Dedifferentiated amniotic fluid mesenchymal stem cell (primary cell): ENCODE measurements around the gene A1CF.
A peak's percentile ranks its signal among the peaks of the same experiment; 100 is the strongest.
"Not testable (repeated sequence)": the region's sequence is repeated elsewhere in the genome, so short reads cannot be mapped to it uniquely, and the experiment has no call there.

Experiments used
- DNase-seq: peaks from one replicate; pipeline ENCODE4 v3.0.0-alpha.2; 2016; ENCODE audit errors: extremely low spot score

Gene A1CF, protein sequence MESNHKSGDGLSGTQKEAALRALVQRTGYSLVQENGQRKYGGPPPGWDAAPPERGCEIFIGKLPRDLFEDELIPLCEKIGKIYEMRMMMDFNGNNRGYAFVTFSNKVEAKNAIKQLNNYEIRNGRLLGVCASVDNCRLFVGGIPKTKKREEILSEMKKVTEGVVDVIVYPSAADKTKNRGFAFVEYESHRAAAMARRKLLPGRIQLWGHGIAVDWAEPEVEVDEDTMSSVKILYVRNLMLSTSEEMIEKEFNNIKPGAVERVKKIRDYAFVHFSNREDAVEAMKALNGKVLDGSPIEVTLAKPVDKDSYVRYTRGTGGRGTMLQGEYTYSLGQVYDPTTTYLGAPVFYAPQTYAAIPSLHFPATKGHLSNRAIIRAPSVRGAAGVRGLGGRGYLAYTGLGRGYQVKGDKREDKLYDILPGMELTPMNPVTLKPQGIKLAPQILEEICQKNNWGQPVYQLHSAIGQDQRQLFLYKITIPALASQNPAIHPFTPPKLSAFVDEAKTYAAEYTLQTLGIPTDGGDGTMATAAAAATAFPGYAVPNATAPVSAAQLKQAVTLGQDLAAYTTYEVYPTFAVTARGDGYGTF

DNA sequence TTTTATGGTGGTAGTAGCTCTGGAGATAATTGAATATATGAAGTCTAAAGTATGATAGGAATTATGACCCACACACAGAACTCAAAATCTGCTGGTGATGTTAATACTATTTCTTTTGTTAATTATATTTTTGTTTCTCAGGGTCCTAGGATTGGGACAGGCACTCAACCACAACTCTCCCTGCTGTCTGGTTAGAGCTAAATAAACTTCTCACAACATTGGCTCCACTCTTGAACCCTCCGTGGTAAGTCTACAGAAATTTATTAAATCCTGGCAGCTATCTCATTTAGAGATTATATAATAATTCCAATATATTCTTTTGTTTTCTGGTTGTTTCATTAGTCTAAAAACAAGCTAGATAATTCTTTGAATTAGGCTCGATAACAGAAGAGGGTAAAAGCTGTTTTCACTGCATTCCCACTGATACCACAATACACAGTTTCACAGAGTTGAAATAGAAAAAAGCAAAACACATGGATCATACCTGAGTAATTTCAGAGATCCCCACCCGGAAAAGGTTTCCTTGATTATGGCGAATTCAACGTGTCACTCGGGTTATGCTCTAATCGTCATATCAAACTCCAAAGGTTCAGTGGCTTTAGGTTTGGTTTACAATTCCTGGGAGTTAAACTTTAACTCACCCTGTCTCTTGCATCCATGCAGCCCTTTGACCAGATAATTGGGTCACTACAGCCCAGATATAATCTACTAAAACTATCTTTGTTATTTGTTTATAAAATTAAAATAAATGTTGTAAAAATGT lies at the start of gene A1CF:
Gene A1CF (minus strand): TSS at position 531 of the 763 bp plus-strand sequence. CDS start 25,687 bp downstream, outside the sequence.
- DNase-seq: no peak

DNA sequence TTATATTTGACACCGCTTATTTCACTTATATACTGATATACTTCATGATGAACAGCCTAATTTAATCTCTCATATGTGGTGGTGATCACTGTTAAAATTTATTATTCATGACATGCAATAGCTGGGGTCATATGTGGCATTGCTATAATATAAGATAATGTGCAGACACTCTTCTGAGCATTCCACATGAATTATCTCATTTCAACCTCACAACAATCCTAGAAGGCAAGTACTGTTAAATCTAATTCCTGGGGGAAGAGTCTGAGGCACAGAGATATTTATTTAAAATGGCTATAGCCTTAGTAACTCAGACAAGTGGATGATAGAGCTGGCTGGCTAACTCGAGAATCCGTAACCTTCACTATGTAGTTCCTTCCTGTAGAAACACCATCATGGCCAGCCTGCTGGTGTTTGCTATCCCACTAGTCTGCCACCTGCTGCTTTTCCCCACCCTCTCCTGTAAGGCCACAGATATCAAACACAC lies 46.6 kb upstream of the A1CF start:
- no peak for DNase-seq

DNA sequence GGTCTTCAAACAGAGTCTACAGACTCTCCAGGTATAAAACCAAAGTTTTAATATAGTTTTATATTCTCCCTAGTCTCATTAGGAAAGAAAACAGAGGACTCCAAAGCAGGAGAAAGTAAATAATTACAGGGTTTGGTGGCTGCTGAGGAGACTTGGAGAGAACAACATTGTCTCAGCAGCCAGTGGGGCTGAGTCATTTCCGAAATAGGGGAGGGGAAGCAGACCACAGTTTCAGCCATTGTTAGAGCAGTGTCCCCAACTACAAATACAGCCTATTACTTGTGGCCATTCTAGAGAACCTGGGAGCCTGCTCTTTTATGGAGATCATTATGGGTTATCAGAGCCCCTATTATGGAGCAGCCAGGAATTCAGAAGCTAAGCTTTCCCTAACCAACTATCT lies 44.2 kb upstream of the A1CF start:
- no peak for DNase-seq

DNA sequence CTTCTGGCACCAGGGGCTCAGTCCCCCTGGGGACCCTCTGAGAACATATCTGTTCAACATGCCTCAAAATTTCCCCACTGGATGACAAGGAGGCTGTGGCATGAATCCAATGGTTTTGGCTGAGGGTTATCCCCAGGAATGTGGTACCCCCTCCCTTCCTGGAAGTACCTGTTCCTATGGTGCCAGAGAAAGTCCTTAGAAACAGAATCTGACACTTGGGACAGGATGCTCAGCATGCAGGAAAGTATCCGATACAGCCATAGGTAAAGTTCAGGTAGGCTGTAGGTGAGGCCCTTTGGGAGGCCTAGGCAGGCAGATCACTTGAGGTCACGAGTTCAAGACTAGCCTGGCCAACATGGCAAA lies 42.7 kb upstream of the A1CF start:
- no peak for DNase-seq

DNA sequence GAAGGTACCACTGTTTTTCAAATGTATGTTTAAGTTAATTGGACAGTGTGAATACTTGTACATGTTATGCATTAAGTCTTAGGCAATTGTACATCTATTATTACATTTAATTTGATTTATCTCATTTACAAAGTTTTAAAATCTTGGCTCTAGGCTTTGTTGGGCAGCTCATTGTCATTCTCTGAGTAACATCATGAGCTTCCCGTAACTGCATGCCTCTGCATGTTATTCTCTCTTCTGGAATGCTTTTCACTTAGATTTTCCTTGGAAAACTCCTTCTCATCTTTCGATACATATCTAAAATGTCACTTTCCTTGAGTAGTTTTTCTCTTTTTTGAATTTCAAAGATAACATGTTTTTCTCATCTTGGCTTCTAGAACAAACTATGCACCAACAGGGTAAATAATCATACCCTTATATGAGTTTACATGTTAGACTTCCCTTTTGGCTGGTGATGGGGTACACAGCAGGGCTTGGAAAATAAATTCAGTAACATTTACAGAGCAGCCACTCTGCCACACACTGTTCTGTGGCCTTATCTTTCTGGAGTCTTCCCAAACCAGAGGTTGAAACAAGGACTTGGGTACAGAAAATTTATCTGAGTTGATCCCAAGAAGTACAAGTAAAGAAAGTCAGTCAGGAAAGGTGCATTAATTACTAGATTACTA lies 42.2 kb upstream of the A1CF start:
- no peak for DNase-seq

DNA sequence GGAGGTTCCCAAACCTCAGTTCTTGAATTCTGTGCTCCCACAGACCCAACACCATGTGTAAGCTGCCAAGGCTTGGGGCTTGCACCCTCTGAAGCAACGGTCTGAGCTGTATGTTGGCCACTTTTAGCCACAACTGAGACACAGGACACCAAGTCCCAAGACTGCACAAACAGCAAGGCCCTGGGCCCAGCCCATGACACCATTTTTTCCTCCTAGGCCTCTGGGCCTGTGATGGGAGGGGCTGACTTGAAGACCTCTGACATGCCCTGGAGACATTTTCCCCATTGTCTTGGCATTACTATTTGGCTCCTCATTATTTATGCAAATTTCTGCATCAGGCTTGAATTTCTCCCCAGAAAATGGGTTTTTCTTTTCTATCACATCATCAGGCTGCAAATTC lies 38.0 kb upstream of the A1CF start:
- DNase-seq: not testable (repeated sequence)

DNA sequence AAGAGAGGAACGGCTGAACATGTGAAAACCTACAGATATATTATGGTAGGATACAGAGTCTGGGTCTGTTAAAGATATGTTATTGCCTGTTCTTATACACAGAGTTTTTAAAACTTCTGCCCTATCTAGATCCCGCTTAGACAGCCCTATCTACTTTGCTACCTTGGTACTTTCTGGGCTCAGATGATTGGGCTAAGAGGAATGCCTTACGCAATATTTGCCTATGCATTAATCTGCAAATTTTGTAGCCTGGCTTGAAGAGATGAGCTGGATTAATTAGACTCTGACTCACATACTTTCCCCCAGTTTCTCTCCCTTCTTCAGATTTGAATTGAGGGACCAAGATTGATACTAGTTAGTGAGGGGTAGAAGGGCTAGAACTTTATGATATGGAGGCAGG lies 33.6 kb upstream of the A1CF start:
- DNase-seq: no peak

DNA sequence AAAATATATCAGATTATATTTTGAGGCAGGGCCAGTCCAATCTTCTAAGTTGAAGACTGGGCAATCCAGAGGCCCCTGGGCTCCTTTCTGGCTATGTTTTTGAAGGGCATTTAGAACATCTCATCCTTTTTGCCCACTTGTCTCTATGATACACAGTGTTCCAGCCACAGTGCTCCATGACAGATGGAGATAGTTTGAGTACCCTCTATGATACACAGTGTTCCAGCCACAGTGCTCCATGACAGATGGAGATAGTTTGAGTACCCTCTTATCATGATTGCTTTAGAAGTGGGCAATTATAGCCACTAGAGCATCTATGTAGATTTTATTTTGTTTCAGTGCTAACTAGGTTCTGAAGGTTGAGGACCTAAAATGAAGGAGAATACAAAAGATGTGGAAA lies 33.1 kb upstream of the A1CF start:
- DNase-seq: no peak

DNA sequence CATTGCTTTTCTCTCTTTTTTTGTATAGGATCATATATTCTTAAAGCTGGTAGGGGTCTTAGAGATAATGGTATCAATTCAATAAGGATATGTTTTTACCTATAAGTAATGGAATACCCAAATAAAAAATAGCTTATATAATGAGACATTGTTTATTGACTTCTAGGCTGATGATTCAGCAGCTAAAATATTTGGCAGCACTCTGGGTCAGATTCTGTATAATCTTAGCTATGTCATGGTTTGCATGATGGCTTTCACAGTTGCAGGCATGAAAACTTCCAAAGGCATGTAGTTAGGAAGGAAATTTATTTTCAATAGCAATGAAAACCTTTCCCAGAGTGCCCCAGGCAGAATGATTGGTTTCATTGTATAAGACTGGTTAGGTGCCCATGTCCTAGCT lies 32.1 kb upstream of the A1CF start:
- peak; percentile 68 for DNase-seq

DNA sequence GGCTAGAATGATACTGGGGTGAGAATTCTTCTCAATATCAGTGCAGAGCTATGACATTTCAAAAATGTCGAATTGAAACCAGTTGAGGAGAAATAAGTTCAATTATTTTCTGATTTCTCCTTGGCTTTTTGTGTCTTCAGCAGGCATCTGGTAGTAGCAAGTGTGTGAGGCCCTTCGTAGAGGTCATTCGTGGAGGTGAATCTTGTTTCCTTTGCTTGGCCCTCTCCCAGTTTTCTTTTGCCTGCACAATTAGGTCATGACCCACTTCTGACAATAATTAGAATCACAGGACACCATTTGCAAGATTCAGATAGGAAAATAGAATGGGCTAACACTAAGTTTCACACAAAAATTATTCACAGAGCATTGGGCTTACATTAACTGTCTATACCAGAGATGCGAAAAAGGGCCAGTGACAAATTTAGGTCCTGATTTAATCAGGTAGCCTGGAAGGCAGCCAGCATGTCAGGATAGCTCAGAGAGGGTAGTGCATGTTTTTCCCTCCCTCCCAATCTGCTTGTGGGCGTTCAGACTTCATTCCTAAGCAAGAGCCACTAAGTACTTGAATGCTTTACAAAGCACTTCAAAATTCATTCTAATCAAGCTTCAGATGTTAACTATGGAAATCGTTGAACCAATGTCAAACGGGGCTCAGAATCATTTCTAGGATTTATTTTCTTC lies 24.0 kb upstream of the A1CF start:
- DNase-seq: no peak

DNA sequence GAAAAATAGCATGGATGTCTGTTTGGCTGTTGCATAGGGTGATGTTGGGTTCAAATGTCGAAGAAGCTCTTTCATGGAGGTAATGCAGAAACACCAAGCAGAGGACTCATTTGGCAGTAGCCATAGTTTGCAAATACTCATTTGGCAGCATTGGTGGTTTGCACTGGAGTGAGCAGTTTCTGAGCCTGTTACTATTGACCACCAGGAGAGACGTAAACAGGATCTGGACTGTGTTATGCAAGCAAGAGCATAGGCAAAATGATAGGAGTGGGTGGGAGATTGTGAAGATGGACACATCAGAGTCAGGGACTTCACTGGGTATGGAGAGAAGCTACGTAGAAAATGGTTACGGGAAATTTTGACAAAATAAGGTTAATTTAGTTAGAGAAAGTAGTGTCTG lies 22.9 kb upstream of the A1CF start:
- DNase-seq: no peak

DNA sequence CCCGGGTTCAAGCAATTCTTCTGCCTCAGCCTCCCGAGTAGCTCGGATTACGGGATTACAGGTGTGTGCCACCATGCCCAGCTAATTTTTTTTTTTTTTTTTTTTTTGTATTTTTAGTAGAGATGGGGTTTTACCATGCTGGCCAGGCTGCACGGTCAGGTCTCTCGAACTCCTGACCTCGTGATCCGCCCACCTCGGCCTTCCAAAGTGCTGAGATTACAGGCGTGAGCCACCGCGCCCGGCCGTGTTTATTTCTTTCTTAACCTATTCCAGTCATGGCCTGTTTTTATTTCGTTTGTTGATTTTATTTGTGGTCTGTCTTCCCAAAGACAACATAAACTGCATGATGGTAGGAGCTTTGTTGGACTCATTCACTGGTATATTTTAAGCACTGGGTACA lies 20.4 kb upstream of the A1CF start:
- not testable (repeated sequence) for DNase-seq

DNA sequence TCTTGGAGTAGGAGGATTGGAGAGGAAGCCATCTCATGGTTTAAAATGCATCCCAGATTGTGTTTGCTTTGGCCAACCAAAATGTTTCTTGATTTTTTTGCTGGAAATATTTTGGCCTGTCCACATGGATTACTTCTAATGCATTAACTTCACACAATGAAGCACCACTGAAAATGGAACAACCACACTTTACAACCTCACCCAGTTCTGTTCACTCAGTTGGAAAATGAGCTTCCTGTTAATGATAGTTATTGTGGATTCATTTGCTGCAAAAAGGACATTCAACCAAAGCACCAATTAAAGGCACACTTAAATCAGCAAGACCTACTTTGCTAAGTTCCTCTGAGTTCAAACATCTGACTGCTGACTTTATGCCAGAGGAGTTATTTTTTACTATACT lies 11.3 kb upstream of the A1CF start:
- DNase-seq: no peak

DNA sequence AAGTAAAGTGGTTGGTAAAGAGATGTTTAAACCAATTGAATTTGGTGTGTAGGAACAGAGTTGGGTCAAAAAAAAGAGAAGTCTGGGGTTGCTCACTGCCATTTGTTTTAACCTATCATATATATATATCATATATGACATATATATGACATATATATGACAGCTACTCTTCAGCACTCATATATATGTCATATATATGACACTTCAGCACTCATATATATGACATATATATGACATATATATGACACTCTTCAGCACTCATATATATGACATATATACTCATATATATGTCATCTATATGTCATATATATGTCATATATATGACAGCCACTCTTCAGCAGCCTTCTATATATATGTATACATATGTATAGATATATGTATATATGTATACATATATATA lies 8.9 kb upstream of the A1CF start:
- no peak for DNase-seq

DNA sequence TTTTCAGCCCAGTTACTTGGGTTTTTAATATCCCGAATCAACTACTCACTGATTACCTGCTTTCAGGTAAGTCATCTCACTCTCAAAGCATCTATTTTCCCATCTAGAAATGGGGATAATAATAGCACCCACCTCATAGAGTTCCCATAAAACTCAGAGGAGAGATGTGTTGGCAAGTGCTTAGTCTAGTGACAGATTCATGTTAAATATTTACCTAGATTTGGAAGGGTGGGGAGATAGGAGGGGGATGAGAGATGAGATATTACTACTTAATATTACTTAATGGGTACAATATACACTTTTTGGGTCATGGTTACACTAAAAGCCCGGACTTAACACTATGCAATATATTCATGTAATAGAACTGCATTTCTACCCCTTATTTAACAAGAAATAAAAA lies 7.0 kb upstream of the A1CF start:
- DNase-seq: no peak

DNA sequence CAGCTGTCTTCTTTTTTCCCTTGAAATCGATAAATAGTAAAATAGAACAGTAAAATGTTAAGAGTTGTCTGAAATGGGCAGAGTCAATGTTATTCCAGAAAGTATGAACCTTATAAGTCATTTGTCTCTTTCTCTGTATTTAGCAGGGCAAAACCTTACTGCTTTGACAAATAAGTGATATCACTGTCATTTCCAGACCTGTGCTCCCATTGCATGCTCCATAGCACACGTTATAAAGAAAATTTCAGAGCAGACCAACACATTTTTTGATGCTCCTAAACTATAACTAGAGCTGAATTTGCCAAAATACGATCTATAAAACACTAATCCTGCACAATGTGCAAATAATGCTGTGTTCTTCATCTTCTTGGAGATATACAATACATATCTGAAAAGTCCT lies 1.1 kb downstream of the A1CF start:
- no peak for DNase-seq

DNA sequence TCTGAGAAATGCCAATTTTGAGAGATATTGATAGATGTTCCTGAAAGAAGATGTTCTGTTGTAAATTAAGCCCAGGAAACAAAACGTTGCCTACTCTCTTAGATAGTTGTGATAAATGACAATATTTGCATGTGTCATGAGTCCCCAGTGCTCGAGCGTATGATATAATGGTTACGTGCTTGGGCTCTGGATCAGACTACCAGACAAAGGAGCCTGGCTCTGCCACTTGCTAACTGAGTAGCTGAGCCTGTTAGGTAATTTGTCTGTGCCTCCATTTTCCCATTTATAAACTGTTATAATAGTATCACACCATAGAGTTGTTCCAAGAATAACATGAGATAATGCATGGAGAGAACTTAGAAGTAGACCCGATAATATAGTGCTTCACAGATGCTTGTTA lies 1.8 kb downstream of the A1CF start:
- DNase-seq: no peak

DNA sequence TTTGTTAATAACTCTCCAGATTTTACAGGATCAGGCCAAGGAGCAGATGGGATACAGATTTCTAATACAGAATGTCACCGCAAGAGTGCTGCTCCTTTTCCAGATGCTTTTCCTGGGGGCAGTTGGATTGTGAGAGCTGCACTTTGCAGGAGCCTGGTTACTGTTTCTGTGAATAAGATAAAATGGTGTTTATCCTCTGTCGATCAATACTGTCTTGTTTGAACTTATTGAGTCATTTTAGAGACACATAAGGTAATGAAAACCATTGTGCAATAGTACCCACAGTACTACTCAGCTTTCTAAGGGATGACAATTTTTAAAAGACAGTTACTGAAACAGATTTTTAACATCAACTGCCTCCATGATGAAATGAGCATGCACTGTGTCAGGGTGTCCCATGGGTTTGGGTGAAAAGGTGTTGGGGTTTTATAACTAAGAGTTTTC lies 2.9 kb downstream of the A1CF start:
- no peak for DNase-seq

DNA sequence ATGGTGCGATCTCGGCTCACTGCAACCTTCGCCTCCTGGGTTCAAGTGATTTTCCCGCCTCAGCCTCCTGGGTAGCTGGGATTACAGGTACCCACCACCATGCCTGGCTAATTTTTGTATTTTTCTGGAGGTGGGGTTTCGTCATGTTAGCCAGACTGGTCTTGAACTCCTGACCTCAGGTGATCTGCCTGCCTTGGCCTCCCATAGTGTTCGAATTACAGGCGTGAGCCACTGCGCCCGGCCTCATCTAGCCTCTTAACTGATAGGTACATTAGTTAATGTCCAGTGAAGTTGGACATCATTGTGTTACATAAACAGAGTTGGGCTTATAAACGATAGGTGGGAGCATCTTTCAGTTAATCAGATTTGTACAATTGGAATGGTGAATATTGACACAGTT lies 4.4 kb downstream of the A1CF start:
- not testable (repeated sequence) for DNase-seq

DNA sequence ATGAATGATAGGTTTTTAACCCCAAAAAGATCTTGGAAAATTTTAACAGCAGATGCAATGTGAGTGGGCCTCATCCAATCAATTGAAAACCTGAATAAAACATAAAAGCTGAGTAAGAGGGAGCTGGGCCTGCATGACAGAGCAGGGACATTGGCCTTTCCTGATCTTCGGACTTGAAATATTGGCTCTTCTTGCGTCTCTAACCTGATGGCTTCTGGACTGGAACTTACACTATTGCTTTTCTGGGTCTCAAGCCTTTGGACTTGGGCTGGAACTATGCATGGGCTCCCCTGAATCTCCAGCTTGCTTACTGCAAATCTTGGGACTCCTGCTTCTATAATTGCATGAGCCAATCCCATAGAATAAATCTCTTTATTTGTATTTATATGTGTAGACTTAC lies 9.0 kb downstream of the A1CF start:
- no peak for DNase-seq

DNA sequence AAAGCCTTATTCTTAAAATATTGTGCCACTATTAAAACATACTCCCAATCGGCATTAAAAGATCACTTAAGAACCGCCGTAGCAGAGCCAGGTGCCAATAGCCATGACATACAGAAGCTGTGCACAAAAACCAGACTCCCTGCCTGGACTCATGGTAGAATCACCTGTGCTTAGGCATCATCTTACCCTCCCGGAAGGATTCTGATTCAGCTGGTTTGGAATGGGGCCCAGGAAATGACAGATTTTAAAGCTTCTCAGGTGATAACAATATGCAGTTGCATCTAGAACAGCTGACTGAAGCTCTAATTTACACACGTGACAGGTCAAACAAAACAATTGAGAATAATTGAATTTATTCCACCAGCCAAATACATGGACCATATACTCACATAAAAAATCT lies 10.7 kb downstream of the A1CF start:
- no peak for DNase-seq

DNA sequence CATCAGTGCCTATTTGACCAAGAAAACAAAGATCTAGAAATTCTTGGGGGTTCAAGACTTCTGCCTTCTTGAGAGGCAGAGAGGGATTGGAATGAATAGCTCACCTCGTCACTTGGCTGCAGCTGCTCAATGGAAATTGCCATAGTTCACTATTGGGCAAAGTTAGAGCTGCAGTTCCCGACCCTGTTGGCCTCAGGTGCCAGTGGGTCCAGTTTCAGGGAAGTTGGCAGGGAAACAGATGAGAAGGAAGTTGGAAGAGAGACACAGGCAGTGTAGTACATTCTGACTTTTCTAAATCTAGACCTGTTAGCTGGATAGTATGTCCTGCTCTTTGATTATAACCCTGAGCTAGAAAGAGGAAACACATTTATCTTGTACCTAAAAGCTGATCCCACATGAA lies 19.1 kb downstream of the A1CF start:
- DNase-seq: no peak
